HepG2 (cell line): Measurements from ENCODE around the gene NAB2. TPM values are rescaled to one million over a fixed set of nuclear protein-coding genes. Genes with fewer than 3 reads are reported as not detected.

Experiments
- CCAR2 ChIP-seq: fragments of 200-400 bp; formaldehyde crosslinking; optimal IDR thresholded peaks from 2 replicates; pipeline ENCODE3; 2018; ENCODE audit warnings: low read depth, mild to moderate bottlenecking, low read length, moderate library complexity
- CSRNP2 ChIP-seq: sonication (generic); formaldehyde crosslinking; conservative IDR thresholded peaks from 2 replicates; pipeline ENCODE4 v1.8.0; 2022; ENCODE audit warnings: low read depth, missing genetic modification reagents
- GABPA ChIP-seq, 2 experiments: IDR thresholded peaks; 2 replicates each; pipeline ENCODE4 v1.6.1; 2011 to 2016; ENCODE audit warnings: low read depth in 2 of 2, low read length in 1 of 2, missing biosample characterization in 1 of 2, missing genetic modification characterization in 1 of 2
- KIAA2018 ChIP-seq: sonication (generic); formaldehyde crosslinking; IDR thresholded peaks from 2 replicates; pipeline ENCODE4 v1.5.0; 2020; ENCODE audit warnings: mild to moderate bottlenecking, missing genetic modification reagents, borderline replicate concordance
- NR1H2 ChIP-seq: sonication (generic); formaldehyde crosslinking; IDR thresholded peaks from 2 replicates; pipeline ENCODE4 v1.8.1; 2022; ENCODE audit warnings: low read depth, missing genetic modification reagents, borderline replicate concordance
- PAXIP1 ChIP-seq: sonication (generic); formaldehyde crosslinking; conservative IDR thresholded peaks from 2 replicates; pipeline ENCODE4 v1.4.0; 2020; ENCODE audit warnings: mild to moderate bottlenecking, missing genetic modification reagents, moderate library complexity
- PHF21A ChIP-seq: sonication (generic); formaldehyde crosslinking; IDR thresholded peaks from 2 replicates; pipeline ENCODE4 v1.5.0; 2020; ENCODE audit warnings: mild to moderate bottlenecking, missing genetic modification reagents
- SOX13 ChIP-seq, 3 experiments: fragments of 450-650 bp in 1 of 3; sonication (generic) in 1 of 3; formaldehyde crosslinking in 1 of 3; IDR thresholded peaks in 2 of 3; conservative IDR thresholded peaks in 1 of 3; 2 replicates each; pipeline versions ENCODE4 v1.5.0 to v1.6.1; 2016 to 2020; ENCODE audit warnings: antibody characterized with exemption in 1 of 3, mild to moderate bottlenecking in 1 of 3, missing compliant biosample characterization in 1 of 3, missing genetic modification reagents in 1 of 3, moderate library complexity in 1 of 3
- TFDP1 ChIP-seq: IDR thresholded peaks from 2 replicates; pipeline ENCODE4 v1.6.1; 2016; ENCODE audit warnings: missing compliant biosample characterization, missing genetic modification reagents, borderline replicate concordance
- ZNF30 ChIP-seq: sonication (generic); formaldehyde crosslinking; IDR thresholded peaks from 2 replicates; pipeline ENCODE4 v1.5.0; 2020; ENCODE audit warnings: mild to moderate bottlenecking, missing genetic modification reagents
- ZNF333 ChIP-seq: sonication (generic); formaldehyde crosslinking; IDR thresholded peaks from 2 replicates; pipeline ENCODE4 v1.4.0; 2020; ENCODE audit warnings: mild to moderate bottlenecking, missing genetic modification reagents, borderline replicate concordance
- polyA plus RNA-seq, 8 experiments: library from polyadenylated mRNA; depleted of rRNA in 3 of 8; stranded (reverse) in 7 of 8; unstranded in 1 of 8; fragments of >200 nt; fragmentation: Illumina TruSeq in 4 of 8; extraction: Trizol in 4 of 8; gene quantifications; 2 replicates each; pipeline versions ENCODE4 v1.2.1 to v1.2.3, GENCODE V29; 2011 to 2016; ENCODE audit warnings: low read depth in 4 of 8, missing spikeins in 1 of 8, mixed read lengths in 1 of 8; ENCODE audit not compliant: insufficient read depth in 1 of 8
- total RNA-seq, 5 experiments: library from RNA; depleted of rRNA; stranded (reverse); fragments of >200 nt; fragmentation: Illumina TruSeq; extraction: Trizol; gene quantifications; 2 replicates each; pipeline ENCODE4 v1.2.3, GENCODE V29; 2016; ENCODE audit warnings: low read depth in 1 of 5

The NAB2 gene
- total and polyA plus RNA-seq, 2 of the 13 experiments (the other 11 are each of a cell fraction or from before 2014, with no cell fraction given), result 11.7 to 12.9 TPM

GRCh38 chr12:57088354-57089270, at the start of gene NAB2 (continued):
- TF ChIP-seq NR1H2 (CRISPR knock-in tag) (no peak), CCAR2 (no peak), SOX13 (IDR thresholded peaks at IDR 0.05) (0 out of 2 replicates have a peak, but pooled peaks have one; percentile 59), SOX13 (CRISPR knock-in tag; conservative IDR thresholded peaks at IDR 0.05 in 1 of 2, IDR thresholded peaks at IDR 0.05 in 1 of 2) (peak in 1 of 2 experiments; percentile 69; a peak in 2 of 4 replicates), CSRNP2 (CRISPR knock-in tag) (no peak), ZNF333 (no peak), PAXIP1 (CRISPR knock-in tag) (peak; percentile 52), ZNF30 (CRISPR knock-in tag) (no peak), GABPA (IDR thresholded peaks at IDR 0.05; ENCODE audit: low read depth, low read length) (no peak), GABPA (CRISPR knock-in tag; IDR thresholded peaks at IDR 0.05; ENCODE audit: low read depth) (peak; percentile 35; the same call in 1 of the 2 replicates), KIAA2018 (no peak), TFDP1 (CRISPR knock-in tag) (peak; percentile 86; the same call in 1 of the 2 replicates), PHF21A (CRISPR knock-in tag) (peak; percentile 73; the same call in 1 of the 2 replicates)
